ENCODE data around the gene ATP1A4. TPM values are rescaled to one million over a fixed set of nuclear protein-coding genes. Genes with fewer than 3 reads are reported as not detected.
A peak's percentile ranks its signal among the peaks of the same experiment; 100 is the strongest.

ATP1A4 gene
- total and polyA plus RNA-seq, 9 of the 15 experiments (the other 6 are each of a cell fraction or from before 2014, with no cell fraction given) = 0.07 TPM; not detected in 8

- TF ChIP-seq, protein P1, sequence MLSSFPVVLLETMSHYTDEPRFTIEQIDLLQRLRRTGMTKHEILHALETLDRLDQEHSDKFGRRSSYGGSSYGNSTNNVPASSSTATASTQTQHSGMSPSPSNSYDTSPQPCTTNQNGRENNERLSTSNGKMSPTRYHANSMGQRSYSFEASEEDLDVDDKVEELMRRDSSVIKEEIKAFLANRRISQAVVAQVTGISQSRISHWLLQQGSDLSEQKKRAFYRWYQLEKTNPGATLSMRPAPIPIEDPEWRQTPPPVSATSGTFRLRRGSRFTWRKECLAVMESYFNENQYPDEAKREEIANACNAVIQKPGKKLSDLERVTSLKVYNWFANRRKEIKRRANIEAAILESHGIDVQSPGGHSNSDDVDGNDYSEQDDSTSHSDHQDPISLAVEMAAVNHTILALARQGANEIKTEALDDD (IDR thresholded peaks at IDR 0.05) = peak; percentile 92
- TF ChIP-seq CEBPZ (IDR thresholded peaks at IDR 0.05; ENCODE audit: borderline replicate concordance, low read depth, low read length) (no peak), SMAD3 (CRISPR knock-in tag; conservative IDR thresholded peaks at IDR 0.05) (no peak), SMARCE1 (IDR thresholded peaks at IDR 0.05) (0 out of 2 replicates have a peak, but pooled peaks have one; percentile 13), TGIF2 (CRISPR knock-in tag; IDR thresholded peaks at IDR 0.05) (no peak), ZNF354B (CRISPR knock-in tag; IDR thresholded peaks at IDR 0.05) (no peak), XRCC5 (IDR thresholded peaks at IDR 0.05; ENCODE audit: low read depth, low read length) (peak; percentile 80; the same call in 1 of the 2 replicates), BHLHE40 (IDR thresholded peaks at IDR 0.05; ENCODE audit: low read length) (peak; percentile 8), NELFE (IDR thresholded peaks at IDR 0.05; ENCODE audit: insufficient read depth, insufficient read length) (no peak), PHF20 (IDR thresholded peaks at IDR 0.05; ENCODE audit: partially characterized antibody) (no peak), DDX20 (tag; IDR thresholded peaks at IDR 0.05; ENCODE audit: low read depth) (no peak), ZFP36 (IDR thresholded peaks at IDR 0.05; ENCODE audit: low read depth, low read length, partially characterized antibody) (no peak), SP1 (CRISPR knock-in tag; IDR thresholded peaks at IDR 0.05) (no peak), KAT8 (IDR thresholded peaks at IDR 0.05; ENCODE audit: low read depth) (no peak), RBFOX2 (IDR thresholded peaks at IDR 0.05; ENCODE audit: low read depth, low read length) (no peak), TBP (optimal IDR thresholded peaks at IDR 0.05; ENCODE audit: low read depth, low read length) (peak; percentile 12), C11orf30 (IDR thresholded peaks at IDR 0.05; ENCODE audit: low read depth) (no peak)
- TF ChIP-seq, protein P2, sequence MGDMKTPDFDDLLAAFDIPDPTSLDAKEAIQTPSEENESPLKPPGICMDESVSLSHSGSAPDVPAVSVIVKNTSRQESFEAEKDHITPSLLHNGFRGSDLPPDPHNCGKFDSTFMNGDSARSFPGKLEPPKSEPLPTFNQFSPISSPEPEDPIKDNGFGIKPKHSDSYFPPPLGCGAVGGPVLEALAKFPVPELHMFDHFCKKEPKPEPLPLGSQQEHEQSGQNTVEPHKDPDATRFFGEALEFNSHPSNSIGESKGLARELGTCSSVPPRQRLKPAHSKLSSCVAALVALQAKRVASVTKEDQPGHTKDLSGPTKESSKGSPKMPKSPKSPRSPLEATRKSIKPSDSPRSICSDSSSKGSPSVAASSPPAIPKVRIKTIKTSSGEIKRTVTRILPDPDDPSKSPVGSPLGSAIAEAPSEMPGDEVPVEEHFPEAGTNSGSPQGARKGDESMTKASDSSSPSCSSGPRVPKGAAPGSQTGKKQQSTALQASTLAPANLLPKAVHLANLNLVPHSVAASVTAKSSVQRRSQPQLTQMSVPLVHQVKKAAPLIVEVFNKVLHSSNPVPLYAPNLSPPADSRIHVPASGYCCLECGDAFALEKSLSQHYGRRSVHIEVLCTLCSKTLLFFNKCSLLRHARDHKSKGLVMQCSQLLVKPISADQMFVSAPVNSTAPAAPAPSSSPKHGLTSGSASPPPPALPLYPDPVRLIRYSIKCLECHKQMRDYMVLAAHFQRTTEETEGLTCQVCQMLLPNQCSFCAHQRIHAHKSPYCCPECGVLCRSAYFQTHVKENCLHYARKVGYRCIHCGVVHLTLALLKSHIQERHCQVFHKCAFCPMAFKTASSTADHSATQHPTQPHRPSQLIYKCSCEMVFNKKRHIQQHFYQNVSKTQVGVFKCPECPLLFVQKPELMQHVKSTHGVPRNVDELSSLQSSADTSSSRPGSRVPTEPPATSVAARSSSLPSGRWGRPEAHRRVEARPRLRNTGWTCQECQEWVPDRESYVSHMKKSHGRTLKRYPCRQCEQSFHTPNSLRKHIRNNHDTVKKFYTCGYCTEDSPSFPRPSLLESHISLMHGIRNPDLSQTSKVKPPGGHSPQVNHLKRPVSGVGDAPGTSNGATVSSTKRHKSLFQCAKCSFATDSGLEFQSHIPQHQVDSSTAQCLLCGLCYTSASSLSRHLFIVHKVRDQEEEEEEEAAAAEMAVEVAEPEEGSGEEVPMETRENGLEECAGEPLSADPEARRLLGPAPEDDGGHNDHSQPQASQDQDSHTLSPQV (IDR thresholded peaks at IDR 0.05) = no peak
- TF ChIP-seq, protein P3, sequence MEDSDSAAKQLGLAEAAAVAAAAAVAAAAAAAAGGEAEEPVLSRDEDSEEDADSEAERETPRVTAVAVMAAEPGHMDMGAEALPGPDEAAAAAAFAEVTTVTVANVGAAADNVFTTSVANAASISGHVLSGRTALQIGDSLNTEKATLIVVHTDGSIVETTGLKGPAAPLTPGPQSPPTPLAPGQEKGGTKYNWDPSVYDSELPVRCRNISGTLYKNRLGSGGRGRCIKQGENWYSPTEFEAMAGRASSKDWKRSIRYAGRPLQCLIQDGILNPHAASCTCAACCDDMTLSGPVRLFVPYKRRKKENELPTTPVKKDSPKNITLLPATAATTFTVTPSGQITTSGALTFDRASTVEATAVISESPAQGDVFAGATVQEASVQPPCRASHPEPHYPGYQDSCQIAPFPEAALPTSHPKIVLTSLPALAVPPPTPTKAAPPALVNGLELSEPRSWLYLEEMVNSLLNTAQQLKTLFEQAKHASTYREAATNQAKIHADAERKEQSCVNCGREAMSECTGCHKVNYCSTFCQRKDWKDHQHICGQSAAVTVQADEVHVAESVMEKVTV (CRISPR knock-in tag; IDR thresholded peaks at IDR 0.05) = peak; percentile 84
Measured at GRCh38 chr1:160193091-160193819, 41.9 kb downstream of the ATP1A4 start (continued).

Data from K562 (cell line).